PC-3 (cell line): Measurements from ENCODE around the gene CCAR1. TPM values are rescaled to one million over a fixed set of nuclear protein-coding genes. Genes with fewer than 3 reads are reported as not detected.

Experiments
- ATAC-seq: fragments of 200-7000 bp; cut with Tn5 transposase; 2 replicates; pipeline ENCODE4 v1.9.1; 2020; ENCODE audit warnings: mild to moderate bottlenecking, moderate library complexity
- BruUV-seq: library from RNA; stranded (reverse); fragments of 400-500 nt; replicated peaks from 2 replicates; lab custom pipeline; 2021; lab: Mats Ljungman, UMichigan
- CTCF ChIA-PET: fragments of 300-600 bp; sonication (Branson Sonifier 250); formaldehyde crosslinking; loops from one replicate; lab custom pipeline; 2022; ENCODE audit warnings: antibody characterized with exemption; lab: Charles Lee
- POLR2A ChIA-PET: fragments of 300-600 bp; sonication (Branson Sonifier 250); formaldehyde crosslinking; loops from one replicate; lab custom pipeline; 2022; ENCODE audit warnings: antibody characterized with exemption; ENCODE audit not compliant: unreplicated experiment; lab: Charles Lee
- DNase-seq: peaks from one replicate; pipeline ENCODE4 v3.0.0-alpha.2; 2015
- H2AFZ ChIP-seq: fragments of 300-600 bp; sonication (generic); 2 replicates; pipeline ENCODE4 v1.6.0; 2016; ENCODE audit warnings: antibody characterized with exemption, low read length
- H3F3A ChIP-seq: fragments of 300-600 bp; sonication (generic); one replicate; pipeline ENCODE4 v1.6.0; 2017; ENCODE audit warnings: antibody characterized with exemption, low read length, control low read depth, mild to moderate bottlenecking; ENCODE audit not compliant: unreplicated experiment
- H3K27ac ChIP-seq: fragments of 300-600 bp; sonication (generic); 2 replicates; pipeline ENCODE4 v1.5.1; 2016; ENCODE audit warnings: mild to moderate bottlenecking, low read length
- H3K27me3 ChIP-seq: fragments of 300-600 bp; sonication (generic); 2 replicates; pipeline ENCODE4 v1.6.1; 2016; ENCODE audit warnings: low read length, mixed read lengths
- H3K36me3 ChIP-seq: fragments of 300-600 bp; sonication (generic); 2 replicates; pipeline ENCODE4 v1.6.1; 2016; ENCODE audit warnings: low read depth, mixed run types, low read length, mixed read lengths
- H3K4me1 ChIP-seq: fragments of 300-600 bp; sonication (generic); 2 replicates; pipeline ENCODE4 v1.5.1; 2016; ENCODE audit warnings: low read length; ENCODE audit not compliant: insufficient read depth
- H3K4me2 ChIP-seq: fragments of 300-600 bp; sonication (generic); 2 replicates; pipeline ENCODE4 v1.6.0; 2016; ENCODE audit warnings: low read length
- H3K4me3 ChIP-seq: fragments of 300-600 bp; sonication (generic); 2 replicates; pipeline ENCODE4 v1.5.1; 2016; ENCODE audit warnings: mild to moderate bottlenecking, low read length, mixed read lengths
- H3K79me2 ChIP-seq: fragments of 300-600 bp; sonication (generic); 2 replicates; pipeline ENCODE4 v1.6.1; 2017; ENCODE audit warnings: low read length, mixed read lengths
- H3K9ac ChIP-seq: fragments of 300-600 bp; sonication (generic); 2 replicates; pipeline ENCODE4 v1.6.0; 2016; ENCODE audit warnings: mild to moderate bottlenecking, low read length
- H3K9me2 ChIP-seq: fragments of 300-600 bp; sonication (generic); replicated peaks from 2 replicates; pipeline ENCODE4 v1.6.1; 2016; ENCODE audit warnings: mixed run types, low read length, mixed read lengths
- H3K9me3 ChIP-seq: fragments of 300-600 bp; sonication (generic); 2 replicates; pipeline ENCODE4 v1.6.1; 2016; ENCODE audit warnings: low read length, mixed read lengths
- H4K20me1 ChIP-seq: fragments of 300-600 bp; sonication (generic); 2 replicates; pipeline ENCODE4 v1.6.1; 2016; ENCODE audit warnings: low read length, mixed read lengths
- CTCF ChIP-seq: fragments of 300-600 bp; sonication (generic); conservative IDR thresholded peaks from 2 replicates; pipeline ENCODE4 v1.5.1; 2017; ENCODE audit warnings: antibody characterized with exemption, low read depth, mild to moderate bottlenecking, low read length
- EZH2 ChIP-seq: fragments of 300-600 bp; sonication (generic); IDR thresholded peaks from one replicate; pipeline ENCODE4 v1.6.1; 2017; ENCODE audit warnings: antibody characterized with exemption, mild to moderate bottlenecking, low read length; ENCODE audit not compliant: unreplicated experiment
- EZH2phosphoT487 ChIP-seq: fragments of 300-600 bp; sonication (generic); IDR thresholded peaks from 2 replicates; pipeline ENCODE4 v1.6.1; 2018; ENCODE audit warnings: mild to moderate bottlenecking, antibody characterized with exemption, low read length, borderline replicate concordance
- intact Hi-C: fragments of 100-400 bp; cut with micrococcal nuclease; formaldehyde crosslinking; loops from 2 replicates; pipeline ENCODE4 v1.9.0; 2023
- total RNA-seq: library from RNA; depleted of rRNA; stranded (reverse); fragments of >200 nt; gene quantifications from 2 replicates; pipeline ENCODE4 v1.2.3, GENCODE V29; 2014

CCAR1 gene
- total RNA-seq, 1 experiment from 2014 or later = 92.1 TPM

- H2AFZ ChIP-seq = no peak overlapping the region
- H3K36me3 ChIP-seq = peaks cover 47% of the 10 kb centered on the region
- H3K9ac ChIP-seq = no peak overlapping the region
- ChIA-PET CTCF (interaction anchor here (0.6 kb wide), 1 partner anchor 80 kb away, joined by 7 read pairs; no protein-coding TSS in a partner anchor), POLR2A (no interaction called here)
- DNase-seq (no peak), ATAC-seq (no peak)
- intact Hi-C loops = no loop called here
- no peaks in the 10 kb centered on the region for H3K4me1 ChIP-seq
- no peak overlapping the region for H3K4me3 ChIP-seq
- no peaks in the 10 kb centered on the region for H3K9me3 ChIP-seq
- H4K20me1 ChIP-seq = no peaks in the 10 kb centered on the region
- H3K9me2 ChIP-seq = no peaks in the 10 kb centered on the region
- no peaks in the 10 kb centered on the region for H3F3A ChIP-seq
- H3K4me2 ChIP-seq = no peak overlapping the region
- no peak overlapping the region for H3K27ac ChIP-seq
- no peaks in the 10 kb centered on the region for H3K27me3 ChIP-seq
- BruUV-seq = no TSS peak
- H3K79me2 ChIP-seq = no peaks in the 10 kb centered on the region
- TF ChIP-seq EZH2phosphoT487 (no peak), EZH2 (no peak), CTCF (no peak)
Measured at GRCh38 chr10:68781613-68782574, 60.9 kb downstream of the CCAR1 start.

- no TSS peak for BruUV-seq
- intact Hi-C loops = no loop called here
- H3F3A ChIP-seq = no peaks in the 10 kb centered on the region
Measured at GRCh38 chr10:68784476-68784875, 63.4 kb downstream of the CCAR1 start.

More at GRCh38 chr10:68784476-68784875, 63.4 kb downstream of the CCAR1 start:
- no peak overlapping the region for H3K4me2 ChIP-seq
- H3K27ac ChIP-seq = no peak overlapping the region
- H2AFZ ChIP-seq = no peak overlapping the region
- no peaks in the 10 kb centered on the region for H4K20me1 ChIP-seq
- POLR2A ChIA-PET = no interaction called here
- no peaks in the 10 kb centered on the region for H3K9me2 ChIP-seq
- peaks cover 53% of the 10 kb centered on the region for H3K36me3 ChIP-seq
- no peak for TF ChIP-seq EZH2phosphoT487
- TF ChIP-seq CTCF = no peak
- no peak for TF ChIP-seq EZH2
- DNase-seq (no peak), ATAC-seq (no peak)
- H3K4me1 ChIP-seq = no peaks in the 10 kb centered on the region
- no peaks in the 10 kb centered on the region for H3K79me2 ChIP-seq
- CTCF ChIA-PET = no interaction called here
- no peak overlapping the region for H3K9ac ChIP-seq
- H3K4me3 ChIP-seq = no peak overlapping the region
- no peaks in the 10 kb centered on the region for H3K9me3 ChIP-seq
- no peaks in the 10 kb centered on the region for H3K27me3 ChIP-seq
